Measurements from ENCODE around the gene IQCK. TPM values are rescaled to one million over a fixed set of nuclear protein-coding genes. Genes with fewer than 3 reads are reported as not detected.
"Not testable (repeated sequence)": the region's sequence is repeated elsewhere in the genome, so short reads cannot be mapped to it uniquely, and the experiment has no call there.

Gene IQCK
- total RNA-seq, 1 donor from 2014 or later = 3.2 TPM

GRCh38 chr16:19715566-19715965 lies 2.5 kb upstream of the IQCK start:
- intact Hi-C loops (cut with micrococcal nuclease) = loop anchor here (5.0 kb wide), 2 partner anchors 193 to 648 kb away; partner anchors contain the start of genes CCP110, COQ7 and GDE1
- DNase-seq = no peak
- H3K27me3 Mint-ChIP-seq = no peaks in the 10 kb centered on the region
- CTCF ChIA-PET = no interaction called here
- POLR2A ChIA-PET = interaction anchor here (1.0 kb wide), 1 partner anchor 925 kb away, joined by 11 read pairs; the partner anchor contains the start of gene RPS15A
- ATAC-seq (ENCODE audit: low read depth) = no peak
- H3K27ac Mint-ChIP-seq = no peak overlapping the region
- H3K4me3 Mint-ChIP-seq = no peak overlapping the region
- H3K9me3 Mint-ChIP-seq = no peaks in the 10 kb centered on the region
- H3K36me3 Mint-ChIP-seq (ENCODE audit: low read depth) = peaks cover 45% of the 10 kb centered on the region
- peaks cover 24% of the 10 kb centered on the region for H3K4me1 Mint-ChIP-seq
- TF ChIP-seq CTCF (IDR thresholded peaks at IDR 0.05) = no peak

GRCh38 chr16:19716183-19716582 lies 1.9 kb upstream of the IQCK start:
- H3K27ac Mint-ChIP-seq = no peak overlapping the region
- peak overlapping the region; percentile 94 for H3K4me3 Mint-ChIP-seq
- peaks cover 24% of the 10 kb centered on the region for H3K4me1 Mint-ChIP-seq
- H3K27me3 Mint-ChIP-seq = no peaks in the 10 kb centered on the region
- intact Hi-C loops (cut with micrococcal nuclease) = loop anchor here (5.0 kb wide), 2 partner anchors 194 to 649 kb away; partner anchors contain the start of genes CCP110, COQ7 and GDE1
- peaks cover 41% of the 10 kb centered on the region for H3K36me3 Mint-ChIP-seq (ENCODE audit: low read depth)
- no peak for TF ChIP-seq CTCF (IDR thresholded peaks at IDR 0.05)
- ChIA-PET CTCF (no interaction called here), POLR2A (interaction anchor here (1.0 kb wide), 1 partner anchor 926 kb away, joined by 11 read pairs; the partner anchor contains the start of gene RPS15A)
- ATAC-seq (ENCODE audit: low read depth) (no peak), DNase-seq (no peak)
- no peaks in the 10 kb centered on the region for H3K9me3 Mint-ChIP-seq

GRCh38 chr16:19716728-19717127 lies 1.3 kb upstream of the IQCK start:
- ATAC-seq (ENCODE audit: low read depth); CTCF ChIA-PET; DNase-seq; H3K27ac Mint-ChIP-seq; H3K9me3 Mint-ChIP-seq; H3K27me3 Mint-ChIP-seq; POLR2A ChIA-PET: not testable (repeated sequence)
- intact Hi-C loops (cut with micrococcal nuclease) = loop anchor here (5.0 kb wide), 2 partner anchors 194 to 649 kb away; partner anchors contain the start of genes CCP110, COQ7 and GDE1
- H3K36me3 Mint-ChIP-seq (ENCODE audit: low read depth) = peaks cover 35% of the 10 kb centered on the region
- H3K4me1 Mint-ChIP-seq = peaks cover 24% of the 10 kb centered on the region
- H3K4me3 Mint-ChIP-seq = peak overlapping the region; percentile 94

- peak overlapping the region; percentile 94 for H3K4me3 Mint-ChIP-seq
- H3K9me3 Mint-ChIP-seq = no peaks in the 10 kb centered on the region
- H3K4me1 Mint-ChIP-seq = peaks cover 24% of the 10 kb centered on the region
- POLR2A ChIA-PET = interaction anchor here (0.6 to 1.2 kb wide), 4 partner anchors 17 to 927 kb away, joined by 3 to 7 read pairs (median 3); partner anchors contain the start of genes RPS15A and VPS35L
- peaks cover 32% of the 10 kb centered on the region for H3K36me3 Mint-ChIP-seq (ENCODE audit: low read depth)
- DNase-seq (no peak), ATAC-seq (ENCODE audit: low read depth) (no peak)
- peak overlapping the region; percentile 65 for H3K27ac Mint-ChIP-seq
- intact Hi-C loops (cut with micrococcal nuclease) = loop anchor here (5.0 kb wide), 2 partner anchors 195 to 650 kb away; partner anchors contain the start of genes CCP110, COQ7 and GDE1
- TF ChIP-seq CTCF (IDR thresholded peaks at IDR 0.05) = no peak
- CTCF ChIA-PET = interaction anchor here (1.4 kb wide), 1 partner anchor 162 kb away, joined by 3 read pairs; the partner anchor contains the start of gene VPS35L
- H3K27me3 Mint-ChIP-seq = no peaks in the 10 kb centered on the region
These were observed 757 bp upstream of the IQCK start for GRCh38 chr16:19717314-19717713.

DNA sequence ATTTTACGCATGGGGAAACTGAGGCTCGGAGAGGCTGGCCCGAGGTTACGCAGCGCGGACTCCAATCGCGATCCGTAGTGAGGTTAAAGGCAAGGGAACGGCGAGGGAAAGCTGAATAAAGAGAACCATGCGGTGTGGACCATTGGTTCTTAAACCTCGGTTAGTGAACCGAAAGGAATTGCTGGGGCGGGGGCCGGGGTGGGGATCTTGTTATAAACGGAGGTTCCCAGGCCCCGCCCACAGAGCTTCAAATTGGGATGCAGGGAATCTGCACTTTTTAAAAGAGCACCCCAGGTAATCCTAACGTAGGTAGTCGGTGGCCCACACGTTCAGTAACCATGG lies 524 bp downstream of the IQCK start:
- Mint-ChIP-seq H3K27ac (no peak overlapping the region), H3K36me3 (ENCODE audit: low read depth) (peaks cover 26% of the 10 kb centered on the region), H3K9me3 (no peaks in the 10 kb centered on the region), H3K4me1 (peaks cover 24% of the 10 kb centered on the region), H3K27me3 (no peaks in the 10 kb centered on the region), H3K4me3 (peak overlapping the region; percentile 94)
- no peak for TF ChIP-seq CTCF (IDR thresholded peaks at IDR 0.05)
- DNase-seq (no peak), ATAC-seq (ENCODE audit: low read depth) (no peak)
- POLR2A ChIA-PET = interaction anchor here (0.6 to 1.8 kb wide), 4 partner anchors 163 to 928 kb away, joined by 3 to 12 read pairs (median 7); partner anchors contain the start of genes CCP110, GPRC5B, RPS15A and VPS35L
- intact Hi-C loops (cut with micrococcal nuclease) = loop anchor here (1.0 to 5.0 kb wide), 5 partner anchors 162 to 928 kb away; partner anchors contain the start of genes CCP110, COQ7, GDE1 and GPRC5B
- CTCF ChIA-PET = interaction anchor here (0.6 kb wide), 1 partner anchor 162 kb away, joined by 3 read pairs; no protein-coding TSS in a partner anchor
